Panc1 (cell line): ENCODE measurements around the gene TMEM239. TPM values are rescaled to one million over a fixed set of nuclear protein-coding genes. Genes with fewer than 3 reads are reported as not detected.
"Not testable (repeated sequence)": the region's sequence is repeated elsewhere in the genome, so short reads cannot be mapped to it uniquely, and the experiment has no call there.

Source experiments
- ATAC-seq: fragments of 200-7000 bp; cut with Tn5 transposase; 2 replicates; pipeline ENCODE4 v1.9.1; 2020; ENCODE audit warnings: mild to moderate bottlenecking, moderate library complexity
- BruUV-seq: library from RNA; stranded (reverse); fragments of 400-500 nt; replicated peaks from 2 replicates; lab custom pipeline; 2021; lab: Mats Ljungman, UMichigan
- CTCF ChIA-PET: fragments of 300-600 bp; sonication (Branson Sonifier 250); formaldehyde crosslinking; loops from one replicate; lab custom pipeline; 2022; ENCODE audit warnings: antibody characterized with exemption; lab: Charles Lee
- POLR2A ChIA-PET: fragments of 300-600 bp; sonication (Branson Sonifier 250); formaldehyde crosslinking; loops from one replicate; lab custom pipeline; 2022; ENCODE audit warnings: antibody characterized with exemption; lab: Charles Lee
- DNase-seq: peaks from one replicate; pipeline ENCODE4 v3.0.0-alpha.2; 2010; ENCODE audit warnings: low read depth, low spot score
- H3K27ac ChIP-seq: 2 replicates; pipeline ENCODE4 v1.5.1; 2011; ENCODE audit warnings: mild to moderate bottlenecking, low read length, inconsistent platforms
- H3K27me3 ChIP-seq: fragments of 200-500 bp; sonication (Bioruptor generic); 2 replicates; pipeline ENCODE4 v1.6.0; 2014; ENCODE audit warnings: low read length, inconsistent platforms; ENCODE audit not compliant: control insufficient read depth, insufficient read depth
- H3K36me3 ChIP-seq: fragments of 200-500 bp; sonication (Bioruptor generic); 2 replicates; pipeline ENCODE4 v1.5.1; 2014; ENCODE audit warnings: inconsistent platforms, mild to moderate bottlenecking, low read length, moderate library complexity; ENCODE audit not compliant: control insufficient read depth, insufficient read depth
- H3K4me1 ChIP-seq: 2 replicates; pipeline ENCODE4 v1.5.1; 2011; ENCODE audit warnings: inconsistent platforms, mild to moderate bottlenecking, low read length, moderate library complexity; ENCODE audit not compliant: control insufficient read depth, insufficient read depth
- H3K4me3 ChIP-seq, 2 experiments: 2 replicates each; pipeline ENCODE4 v1.5.1; 2011 to 2012; ENCODE audit warnings: low read depth in 2 of 2, low read length in 2 of 2, mild to moderate bottlenecking in 2 of 2, inconsistent platforms in 1 of 2, moderate library complexity in 1 of 2
- H3K9me3 ChIP-seq: fragments of 200-500 bp; sonication (Bioruptor generic); 2 replicates; pipeline ENCODE4 v1.5.1; 2014; ENCODE audit warnings: low read depth, mild to moderate bottlenecking, inconsistent platforms, low read length, moderate library complexity; ENCODE audit not compliant: control insufficient read depth, insufficient read depth
- POLR2AphosphoS5 ChIP-seq: IDR thresholded peaks from 2 replicates; pipeline ENCODE4 v1.6.1; 2012; ENCODE audit warnings: mild to moderate bottlenecking, low read depth, low read length, moderate library complexity
- SIN3A ChIP-seq: IDR thresholded peaks from 2 replicates; pipeline ENCODE4 v1.6.1; 2012; ENCODE audit warnings: low read depth, mild to moderate bottlenecking, low read length, moderate library complexity, borderline replicate concordance; ENCODE audit not compliant: insufficient read depth
- TCF7L2 ChIP-seq: IDR thresholded peaks from 2 replicates; pipeline ENCODE4 v1.6.1; 2011; ENCODE audit warnings: mild to moderate bottlenecking, low read depth, low read length, inconsistent platforms
- in situ Hi-C: cut with HindIII; loops from 2 replicates; pipeline ENCODE4 v1.10.0; 2016; ENCODE audit warnings: low sequenced_read_pairs, low pct_unique_long_range_greater_than_20kb
- intact Hi-C: fragments of 100-400 bp; cut with micrococcal nuclease; formaldehyde crosslinking; loops from one replicate; pipeline ENCODE4 v1.10.0; 2022; ENCODE audit not compliant: unreplicated experiment
- total RNA-seq: library from RNA; stranded (reverse); gene quantifications from one replicate; pipeline ENCODE4 v1.2.1, GENCODE V29; 2021; ENCODE audit not compliant: unreplicated experiment
- TF ChIP-seq, protein P1 (sequence below), 2 experiments: IDR thresholded peaks; 2 replicates each; pipeline ENCODE4 v1.6.1; 2011 to 2012; ENCODE audit warnings: low read depth in 2 of 2, control low read depth in 1 of 2, low read length in 1 of 2, mild to moderate bottlenecking in 1 of 2, moderate library complexity in 1 of 2; ENCODE audit not compliant: insufficient read depth in 1 of 2
- TF ChIP-seq, protein P2 (sequence below): fragments of 450-650 bp; IDR thresholded peaks from 2 replicates; pipeline ENCODE4 v1.5.1; 2017; ENCODE audit warnings: mild to moderate bottlenecking

TMEM239 gene
- total RNA-seq, 1 experiment from 2014 or later: not detected

GRCh38 chr20:2806351-2806701, 9.8 kb upstream of the TMEM239 start:
- H3K27me3 ChIP-seq: peaks cover 4% of the 10 kb centered on the region; the same call in 1 of the 2 replicates
- H3K9me3 ChIP-seq: no peaks in the 10 kb centered on the region
- H3K36me3 ChIP-seq: no peaks in the 10 kb centered on the region
- ATAC-seq: no peak
- no TSS peak for BruUV-seq
- DNase-seq: no peak
- in situ Hi-C loops (no loop called here), intact Hi-C loops (no loop called here)
- no peak overlapping the region for H3K27ac ChIP-seq
- POLR2A ChIA-PET: no interaction called here
- H3K4me3 ChIP-seq: no peak overlapping the region
- CTCF ChIA-PET: no interaction called here
- TF ChIP-seq POLR2AphosphoS5: no peak
- H3K4me1 ChIP-seq: no peaks in the 10 kb centered on the region

- H3K9me3 ChIP-seq: peaks cover 2% of the 10 kb centered on the region; the same call in 1 of the 2 replicates
- H3K27ac ChIP-seq: no peak overlapping the region
- intact Hi-C loops (no loop called here), in situ Hi-C loops (no loop called here)
- POLR2A ChIA-PET: no interaction called here
- no peaks in the 10 kb centered on the region for H3K4me1 ChIP-seq
- CTCF ChIA-PET: no interaction called here
- DNase-seq: no peak
- no peak for ATAC-seq
- TF ChIP-seq TCF7L2 (no peak), SIN3A (no peak), POLR2AphosphoS5 (no peak)
- TF ChIP-seq, protein P1, sequence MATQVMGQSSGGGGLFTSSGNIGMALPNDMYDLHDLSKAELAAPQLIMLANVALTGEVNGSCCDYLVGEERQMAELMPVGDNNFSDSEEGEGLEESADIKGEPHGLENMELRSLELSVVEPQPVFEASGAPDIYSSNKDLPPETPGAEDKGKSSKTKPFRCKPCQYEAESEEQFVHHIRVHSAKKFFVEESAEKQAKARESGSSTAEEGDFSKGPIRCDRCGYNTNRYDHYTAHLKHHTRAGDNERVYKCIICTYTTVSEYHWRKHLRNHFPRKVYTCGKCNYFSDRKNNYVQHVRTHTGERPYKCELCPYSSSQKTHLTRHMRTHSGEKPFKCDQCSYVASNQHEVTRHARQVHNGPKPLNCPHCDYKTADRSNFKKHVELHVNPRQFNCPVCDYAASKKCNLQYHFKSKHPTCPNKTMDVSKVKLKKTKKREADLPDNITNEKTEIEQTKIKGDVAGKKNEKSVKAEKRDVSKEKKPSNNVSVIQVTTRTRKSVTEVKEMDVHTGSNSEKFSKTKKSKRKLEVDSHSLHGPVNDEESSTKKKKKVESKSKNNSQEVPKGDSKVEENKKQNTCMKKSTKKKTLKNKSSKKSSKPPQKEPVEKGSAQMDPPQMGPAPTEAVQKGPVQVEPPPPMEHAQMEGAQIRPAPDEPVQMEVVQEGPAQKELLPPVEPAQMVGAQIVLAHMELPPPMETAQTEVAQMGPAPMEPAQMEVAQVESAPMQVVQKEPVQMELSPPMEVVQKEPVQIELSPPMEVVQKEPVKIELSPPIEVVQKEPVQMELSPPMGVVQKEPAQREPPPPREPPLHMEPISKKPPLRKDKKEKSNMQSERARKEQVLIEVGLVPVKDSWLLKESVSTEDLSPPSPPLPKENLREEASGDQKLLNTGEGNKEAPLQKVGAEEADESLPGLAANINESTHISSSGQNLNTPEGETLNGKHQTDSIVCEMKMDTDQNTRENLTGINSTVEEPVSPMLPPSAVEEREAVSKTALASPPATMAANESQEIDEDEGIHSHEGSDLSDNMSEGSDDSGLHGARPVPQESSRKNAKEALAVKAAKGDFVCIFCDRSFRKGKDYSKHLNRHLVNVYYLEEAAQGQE (IDR thresholded peaks at IDR 0.05; ENCODE audit: insufficient read depth in 1 of 2, low read depth in 2 of 2, low read length in 1 of 2): no peak
- TF ChIP-seq, protein P2, sequence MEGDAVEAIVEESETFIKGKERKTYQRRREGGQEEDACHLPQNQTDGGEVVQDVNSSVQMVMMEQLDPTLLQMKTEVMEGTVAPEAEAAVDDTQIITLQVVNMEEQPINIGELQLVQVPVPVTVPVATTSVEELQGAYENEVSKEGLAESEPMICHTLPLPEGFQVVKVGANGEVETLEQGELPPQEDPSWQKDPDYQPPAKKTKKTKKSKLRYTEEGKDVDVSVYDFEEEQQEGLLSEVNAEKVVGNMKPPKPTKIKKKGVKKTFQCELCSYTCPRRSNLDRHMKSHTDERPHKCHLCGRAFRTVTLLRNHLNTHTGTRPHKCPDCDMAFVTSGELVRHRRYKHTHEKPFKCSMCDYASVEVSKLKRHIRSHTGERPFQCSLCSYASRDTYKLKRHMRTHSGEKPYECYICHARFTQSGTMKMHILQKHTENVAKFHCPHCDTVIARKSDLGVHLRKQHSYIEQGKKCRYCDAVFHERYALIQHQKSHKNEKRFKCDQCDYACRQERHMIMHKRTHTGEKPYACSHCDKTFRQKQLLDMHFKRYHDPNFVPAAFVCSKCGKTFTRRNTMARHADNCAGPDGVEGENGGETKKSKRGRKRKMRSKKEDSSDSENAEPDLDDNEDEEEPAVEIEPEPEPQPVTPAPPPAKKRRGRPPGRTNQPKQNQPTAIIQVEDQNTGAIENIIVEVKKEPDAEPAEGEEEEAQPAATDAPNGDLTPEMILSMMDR: no peak
- H3K36me3 ChIP-seq: no peaks in the 10 kb centered on the region
- H3K27me3 ChIP-seq: peaks cover 4% of the 10 kb centered on the region; the same call in 1 of the 2 replicates
- no TSS peak for BruUV-seq
- H3K4me3 ChIP-seq: no peak overlapping the region
These were observed 9.1 kb upstream of the TMEM239 start for GRCh38 chr20:2807019-2807418.

GRCh38 chr20:2807929-2808328, 8.2 kb upstream of the TMEM239 start:
- DNase-seq, in situ Hi-C loops: not testable (repeated sequence)

More at GRCh38 chr20:2807929-2808328, 8.2 kb upstream of the TMEM239 start:
- H3K27ac ChIP-seq, H3K4me3 ChIP-seq, ATAC-seq, H3K36me3 ChIP-seq, H3K27me3 ChIP-seq, intact Hi-C loops, H3K9me3 ChIP-seq, H3K4me1 ChIP-seq, POLR2A ChIA-PET, BruUV-seq: not testable (repeated sequence)
- CTCF ChIA-PET: interaction anchor here (0.7 kb wide), 1 partner anchor 306 kb away, joined by 6 read pairs; no protein-coding TSS in a partner anchor
